GM18511 (cell line): ENCODE measurements around the gene IDH3B.

Source experiments
- ATAC-seq: cut with Tn5 transposase; IDR thresholded peaks from one replicate; pipeline ENCODE4 v1.9.1; 2021; ENCODE audit warnings: mild to moderate bottlenecking, moderate library complexity; ENCODE audit not compliant: unreplicated experiment

IDH3B gene

GRCh38 chr20:2624190-2624589 is 39.8 kb downstream of the IDH3B start:
- ATAC-seq = no peak

- ATAC-seq = no peak
Measured at GRCh38 chr20:2619961-2620595, 43.9 kb downstream of the IDH3B start.

GRCh38 chr20:2619337-2619736 is 44.7 kb downstream of the IDH3B start:
- no peak for ATAC-seq

- no peak for ATAC-seq
Measured at GRCh38 chr20:2618815-2619214, 45.2 kb downstream of the IDH3B start.

GRCh38 chr20:2617099-2617714 is 46.8 kb downstream of the IDH3B start:
- ATAC-seq = peak; percentile 73

- ATAC-seq = no peak
Measured at GRCh38 chr20:2616634-2617033, 47.4 kb downstream of the IDH3B start.

- no peak for ATAC-seq
Measured at GRCh38 chr20:2612073-2612472, 51.9 kb downstream of the IDH3B start.

- no peak for ATAC-seq
Measured at GRCh38 chr20:2610941-2611720, 52.9 kb downstream of the IDH3B start.

GRCh38 chr20:2610326-2610725 is 53.7 kb downstream of the IDH3B start:
- no peak for ATAC-seq
